OCI-LY7 (cell line): ENCODE data around the gene ATG12.

Experiments used
- EZH2phosphoT487 ChIP-seq: fragments of 200-600 bp; sonication (generic); IDR thresholded peaks from 2 replicates; pipeline ENCODE4 v1.6.1; 2018; ENCODE audit warnings: low read depth, borderline replicate concordance, mild to moderate bottlenecking, mixed run types, antibody characterized with exemption, low read length, moderate library complexity, mixed read lengths
- TF ChIP-seq, protein P1 (sequence below): fragments of 200-600 bp; sonication (generic); conservative IDR thresholded peaks from 2 replicates; pipeline ENCODE4 v1.5.1; 2014; ENCODE audit warnings: mild to moderate bottlenecking, antibody characterized with exemption, low read length, moderate library complexity, mixed read lengths

DNA sequence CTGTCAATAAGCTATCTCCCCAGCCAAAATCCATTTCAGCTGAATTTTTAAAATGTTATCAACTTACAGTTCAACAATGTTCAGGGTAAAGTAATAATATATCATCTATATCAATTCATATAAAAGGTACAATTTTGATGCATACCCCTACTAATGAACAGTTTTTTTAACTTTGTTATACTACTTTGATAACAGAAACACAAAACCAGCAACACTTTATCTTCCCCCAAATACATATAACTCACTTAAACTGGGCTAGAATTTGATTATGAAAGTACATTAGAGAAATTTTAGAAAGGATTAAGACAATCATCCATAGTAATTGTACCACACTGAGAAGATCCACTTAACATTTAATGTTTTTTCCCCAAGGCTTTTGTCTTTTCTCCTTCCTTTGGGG is 30.0 kb downstream of the ATG12 start:
- TF ChIP-seq, protein P1, sequence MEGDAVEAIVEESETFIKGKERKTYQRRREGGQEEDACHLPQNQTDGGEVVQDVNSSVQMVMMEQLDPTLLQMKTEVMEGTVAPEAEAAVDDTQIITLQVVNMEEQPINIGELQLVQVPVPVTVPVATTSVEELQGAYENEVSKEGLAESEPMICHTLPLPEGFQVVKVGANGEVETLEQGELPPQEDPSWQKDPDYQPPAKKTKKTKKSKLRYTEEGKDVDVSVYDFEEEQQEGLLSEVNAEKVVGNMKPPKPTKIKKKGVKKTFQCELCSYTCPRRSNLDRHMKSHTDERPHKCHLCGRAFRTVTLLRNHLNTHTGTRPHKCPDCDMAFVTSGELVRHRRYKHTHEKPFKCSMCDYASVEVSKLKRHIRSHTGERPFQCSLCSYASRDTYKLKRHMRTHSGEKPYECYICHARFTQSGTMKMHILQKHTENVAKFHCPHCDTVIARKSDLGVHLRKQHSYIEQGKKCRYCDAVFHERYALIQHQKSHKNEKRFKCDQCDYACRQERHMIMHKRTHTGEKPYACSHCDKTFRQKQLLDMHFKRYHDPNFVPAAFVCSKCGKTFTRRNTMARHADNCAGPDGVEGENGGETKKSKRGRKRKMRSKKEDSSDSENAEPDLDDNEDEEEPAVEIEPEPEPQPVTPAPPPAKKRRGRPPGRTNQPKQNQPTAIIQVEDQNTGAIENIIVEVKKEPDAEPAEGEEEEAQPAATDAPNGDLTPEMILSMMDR, result no peak
- no peak for TF ChIP-seq EZH2phosphoT487
